ENCODE data around the gene MAPK8. TPM values are rescaled to one million over a fixed set of nuclear protein-coding genes. Genes with fewer than 3 reads are reported as not detected.

MAPK8 gene
- polyA plus RNA-seq, 1 experiment = 31.2 TPM

DNA sequence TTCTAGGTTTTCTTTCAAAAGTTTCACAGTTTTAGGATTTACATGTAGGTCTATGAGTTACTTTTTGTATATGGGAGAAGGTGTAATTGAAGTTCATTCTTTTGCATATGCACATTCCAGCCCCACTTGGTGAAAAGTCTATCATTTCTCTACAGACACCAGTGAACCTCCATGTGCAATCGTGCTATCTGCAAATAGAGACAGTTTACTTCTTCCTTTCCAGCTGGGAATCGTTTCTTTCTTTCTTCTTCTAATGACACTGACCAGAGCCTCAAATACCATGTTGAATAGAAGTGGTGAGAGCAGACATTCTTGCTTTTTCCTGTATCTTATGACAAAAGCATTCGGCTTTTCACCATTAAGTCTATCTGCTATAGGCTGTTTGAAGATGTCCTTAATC is 175.7 kb downstream of the MAPK8 start:
- H3K27me3 ChIP-seq (ENCODE audit: control insufficient read depth, insufficient read depth, low read length) = no peaks in the 10 kb centered on the region
- POLR2A ChIA-PET = no interaction called here
- TF ChIP-seq, protein P1, sequence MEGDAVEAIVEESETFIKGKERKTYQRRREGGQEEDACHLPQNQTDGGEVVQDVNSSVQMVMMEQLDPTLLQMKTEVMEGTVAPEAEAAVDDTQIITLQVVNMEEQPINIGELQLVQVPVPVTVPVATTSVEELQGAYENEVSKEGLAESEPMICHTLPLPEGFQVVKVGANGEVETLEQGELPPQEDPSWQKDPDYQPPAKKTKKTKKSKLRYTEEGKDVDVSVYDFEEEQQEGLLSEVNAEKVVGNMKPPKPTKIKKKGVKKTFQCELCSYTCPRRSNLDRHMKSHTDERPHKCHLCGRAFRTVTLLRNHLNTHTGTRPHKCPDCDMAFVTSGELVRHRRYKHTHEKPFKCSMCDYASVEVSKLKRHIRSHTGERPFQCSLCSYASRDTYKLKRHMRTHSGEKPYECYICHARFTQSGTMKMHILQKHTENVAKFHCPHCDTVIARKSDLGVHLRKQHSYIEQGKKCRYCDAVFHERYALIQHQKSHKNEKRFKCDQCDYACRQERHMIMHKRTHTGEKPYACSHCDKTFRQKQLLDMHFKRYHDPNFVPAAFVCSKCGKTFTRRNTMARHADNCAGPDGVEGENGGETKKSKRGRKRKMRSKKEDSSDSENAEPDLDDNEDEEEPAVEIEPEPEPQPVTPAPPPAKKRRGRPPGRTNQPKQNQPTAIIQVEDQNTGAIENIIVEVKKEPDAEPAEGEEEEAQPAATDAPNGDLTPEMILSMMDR (IDR thresholded peaks at IDR 0.05; ENCODE audit: insufficient read depth, low read depth, low read length) = no peak
- no peak overlapping the region for H3K4me3 ChIP-seq (ENCODE audit: low read depth, low read length)
- peaks cover 3% of the 10 kb centered on the region for H3K36me3 ChIP-seq (ENCODE audit: control insufficient read depth, insufficient read depth, low read length)
- DNase-seq (ENCODE audit: low read depth) = no peak
- CTCF ChIA-PET = interaction anchor here (2.3 kb wide), 1 partner anchor 11 kb away, joined by 5 read pairs; no protein-coding TSS in a partner anchor

DNA sequence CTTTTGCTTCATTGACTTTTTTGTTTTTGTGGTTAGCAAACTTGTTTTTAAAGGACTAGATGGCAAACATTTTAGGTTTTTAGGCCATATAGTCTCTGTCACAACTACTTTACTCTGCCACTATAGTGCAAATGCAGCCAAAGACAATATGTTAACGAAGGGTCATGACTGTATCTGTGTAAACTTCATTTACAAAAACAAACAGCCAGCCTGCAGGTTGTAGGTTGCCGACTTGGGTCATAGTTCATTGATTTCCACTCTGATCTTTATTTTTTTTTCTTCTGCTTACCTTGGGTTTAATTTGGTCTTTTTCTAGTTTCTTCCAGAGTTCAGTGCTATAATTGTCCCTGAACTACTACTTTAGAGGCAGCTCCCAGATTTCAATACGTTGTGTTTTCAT is 178.4 kb downstream of the MAPK8 start:
- POLR2A ChIA-PET = interaction anchor here (0.6 kb wide), 1 partner anchor 171 kb away, joined by 3 read pairs; no protein-coding TSS in a partner anchor
- DNase-seq (ENCODE audit: low read depth) = no peak
- CTCF ChIA-PET = interaction anchor here (1.3 kb wide), 1 partner anchor 171 kb away, joined by 3 read pairs; no protein-coding TSS in a partner anchor
- Histone ChIP-seq H3K4me3 (ENCODE audit: low read depth, low read length) (no peak overlapping the region), H3K27me3 (ENCODE audit: control insufficient read depth, insufficient read depth, low read length) (no peaks in the 10 kb centered on the region), H3K36me3 (ENCODE audit: control insufficient read depth, insufficient read depth, low read length) (peaks cover 3% of the 10 kb centered on the region; the same call in 1 of the 2 replicates)
- TF ChIP-seq, protein P1 (IDR thresholded peaks at IDR 0.05; ENCODE audit: insufficient read depth, low read depth, low read length) = no peak

DNA sequence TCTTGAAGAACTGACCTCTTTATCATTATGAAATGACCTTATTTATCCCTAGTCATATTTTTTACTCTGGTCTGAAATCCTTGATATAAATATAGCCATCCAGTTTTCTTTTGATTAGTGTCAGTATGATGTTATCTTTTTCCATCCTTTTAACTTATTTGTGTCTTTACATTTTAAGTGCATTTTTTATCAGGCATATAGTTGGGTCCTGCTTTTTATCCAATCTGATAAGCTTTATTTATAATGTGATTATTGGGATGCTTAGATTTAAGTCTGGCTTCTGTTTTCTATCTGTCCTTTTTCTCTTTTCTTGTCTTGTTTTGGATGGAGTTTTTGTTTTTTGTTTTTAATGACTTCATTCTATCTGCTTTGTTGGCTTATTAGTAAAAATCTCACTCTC is 179.2 kb downstream of the MAPK8 start:
- Histone ChIP-seq H3K4me3 (ENCODE audit: low read depth, low read length) (no peak overlapping the region), H3K27me3 (ENCODE audit: control insufficient read depth, insufficient read depth, low read length) (no peaks in the 10 kb centered on the region), H3K36me3 (ENCODE audit: control insufficient read depth, insufficient read depth, low read length) (peaks cover 3% of the 10 kb centered on the region; the same call in 1 of the 2 replicates)
- CTCF ChIA-PET = interaction anchor here (1.8 kb wide), 1 partner anchor 21 kb away, joined by 6 read pairs; no protein-coding TSS in a partner anchor
- POLR2A ChIA-PET = no interaction called here
- TF ChIP-seq, protein P1 (IDR thresholded peaks at IDR 0.05; ENCODE audit: insufficient read depth, low read depth, low read length) = no peak
- DNase-seq (ENCODE audit: low read depth) = no peak

DNA sequence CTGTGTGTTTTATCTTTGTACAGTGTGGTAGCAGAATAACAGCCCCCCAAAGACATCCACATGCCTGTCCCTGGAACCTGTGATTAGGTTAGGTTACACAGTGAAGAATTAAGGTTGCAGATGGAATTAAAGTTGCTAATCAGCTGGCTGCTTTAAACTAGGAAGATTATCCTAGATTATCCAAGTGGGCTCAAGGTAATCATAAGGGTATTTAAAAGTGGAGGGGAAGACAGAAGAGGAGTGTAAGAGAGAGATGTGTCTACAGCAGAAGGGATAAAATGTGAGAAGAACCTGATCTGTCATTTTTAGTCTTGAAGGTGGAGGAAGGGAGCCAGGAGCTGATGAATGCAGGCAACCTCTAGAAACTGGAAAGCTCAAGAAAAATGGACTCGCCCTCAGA is 180.8 kb downstream of the MAPK8 start:
- Histone ChIP-seq H3K36me3 (ENCODE audit: control insufficient read depth, insufficient read depth, low read length) (peaks cover 1% of the 10 kb centered on the region; the same call in 1 of the 2 replicates), H3K4me3 (ENCODE audit: low read depth, low read length) (no peak overlapping the region), H3K27me3 (ENCODE audit: control insufficient read depth, insufficient read depth, low read length) (no peaks in the 10 kb centered on the region)
- no peak for DNase-seq (ENCODE audit: low read depth)
- TF ChIP-seq, protein P1 (IDR thresholded peaks at IDR 0.05; ENCODE audit: insufficient read depth, low read depth, low read length) = no peak
- ChIA-PET POLR2A (no interaction called here), CTCF (no interaction called here)

Other genes with a start within 250 kb of the MAPK8 start
- gene FRMPD2, start 32.0 kb upstream of the MAPK8 start, polyA plus RNA-seq (2011; rRNA removed) = not detected in 2 replicates

All from BJ (cell line).